22Rv1 (cell line): ENCODE data around the gene CIB4.

ENCODE experiments used
- ZFX ChIP-seq: fragments of 450-650 bp; IDR thresholded peaks from 2 replicates; pipeline ENCODE4 v1.6.1; 2017; ENCODE audit warnings: antibody characterized with exemption, borderline replicate concordance
- TF ChIP-seq, protein P1 (sequence below): fragments of 450-650 bp; IDR thresholded peaks from 2 replicates; pipeline ENCODE4 v1.5.1; 2017; ENCODE audit warnings: mild to moderate bottlenecking

DNA sequence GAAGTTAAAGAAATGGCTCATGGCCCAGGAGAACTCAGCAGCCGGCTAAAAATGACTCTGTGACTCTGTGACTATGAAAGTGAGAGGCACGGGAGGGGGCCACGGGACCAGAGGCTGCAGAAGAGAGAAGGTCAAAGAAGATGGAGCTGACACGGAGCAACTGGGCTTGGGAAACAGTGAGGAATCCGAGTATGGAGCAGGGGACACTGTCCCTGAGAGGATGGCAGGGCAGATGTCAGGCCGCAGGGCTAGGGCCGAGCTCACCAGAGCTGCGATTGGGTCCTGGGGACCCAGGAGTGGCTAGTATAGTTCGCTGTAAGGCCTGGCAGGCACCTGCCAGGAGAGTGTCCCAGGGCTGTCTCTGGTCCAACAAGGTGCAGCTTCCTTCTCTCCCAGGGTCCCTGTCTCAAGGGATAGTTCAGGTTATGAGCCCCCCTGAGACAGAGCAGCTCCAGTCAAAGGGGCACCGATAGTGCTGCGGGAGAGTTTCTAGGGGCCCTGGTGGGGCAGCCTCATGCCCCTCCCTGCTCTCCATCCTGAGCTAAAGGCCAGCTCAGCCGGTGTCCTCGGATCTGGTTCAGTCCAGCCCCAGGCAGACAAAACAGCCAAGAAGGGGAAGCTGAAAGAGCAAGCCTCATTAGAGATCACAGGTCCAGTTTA lies 42.7 kb downstream of the CIB4 start:
- TF ChIP-seq, protein P1, sequence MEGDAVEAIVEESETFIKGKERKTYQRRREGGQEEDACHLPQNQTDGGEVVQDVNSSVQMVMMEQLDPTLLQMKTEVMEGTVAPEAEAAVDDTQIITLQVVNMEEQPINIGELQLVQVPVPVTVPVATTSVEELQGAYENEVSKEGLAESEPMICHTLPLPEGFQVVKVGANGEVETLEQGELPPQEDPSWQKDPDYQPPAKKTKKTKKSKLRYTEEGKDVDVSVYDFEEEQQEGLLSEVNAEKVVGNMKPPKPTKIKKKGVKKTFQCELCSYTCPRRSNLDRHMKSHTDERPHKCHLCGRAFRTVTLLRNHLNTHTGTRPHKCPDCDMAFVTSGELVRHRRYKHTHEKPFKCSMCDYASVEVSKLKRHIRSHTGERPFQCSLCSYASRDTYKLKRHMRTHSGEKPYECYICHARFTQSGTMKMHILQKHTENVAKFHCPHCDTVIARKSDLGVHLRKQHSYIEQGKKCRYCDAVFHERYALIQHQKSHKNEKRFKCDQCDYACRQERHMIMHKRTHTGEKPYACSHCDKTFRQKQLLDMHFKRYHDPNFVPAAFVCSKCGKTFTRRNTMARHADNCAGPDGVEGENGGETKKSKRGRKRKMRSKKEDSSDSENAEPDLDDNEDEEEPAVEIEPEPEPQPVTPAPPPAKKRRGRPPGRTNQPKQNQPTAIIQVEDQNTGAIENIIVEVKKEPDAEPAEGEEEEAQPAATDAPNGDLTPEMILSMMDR: no peak
- no peak for TF ChIP-seq ZFX
